Medulla oblongata (tissue), 1 donor: ENCODE data around the gene EEF1AKMT2.
A peak's percentile ranks its signal among the peaks of the same experiment; 100 is the strongest.
"Not testable (repeated sequence)": the region's sequence is repeated elsewhere in the genome, so short reads cannot be mapped to it uniquely, and the experiment has no call there.

Experiments
- DNase-seq: peaks from one replicate; pipeline ENCODE4 v3.0.0-alpha.2; 2015; ENCODE audit errors: extremely low spot score

Gene EEF1AKMT2

GRCh38 chr10:124791547-124792348 is at the start of gene EEF1AKMT2:
EEF1AKMT2 (minus strand) TSS chr10:124791887; CDS start chr10:124791833, 54 bp downstream.
- peak; percentile 88 for DNase-seq

GRCh38 chr10:124837687-124838086 is 46.0 kb upstream of the EEF1AKMT2 start:
- DNase-seq, result no peak

- no peak for DNase-seq
Observed at GRCh38 chr10:124831116-124831515, 39.4 kb upstream of the EEF1AKMT2 start.

- DNase-seq, result peak; percentile 70
Observed at GRCh38 chr10:124830445-124830844, 38.8 kb upstream of the EEF1AKMT2 start.

GRCh38 chr10:124829447-124830115 is 37.9 kb upstream of the EEF1AKMT2 start:
- no peak for DNase-seq

- DNase-seq, result peak; percentile 14
Observed at GRCh38 chr10:124827474-124827873, 35.8 kb upstream of the EEF1AKMT2 start.

- DNase-seq, result no peak
Observed at GRCh38 chr10:124826262-124826661, 34.6 kb upstream of the EEF1AKMT2 start.

GRCh38 chr10:124825702-124826101 is 34.0 kb upstream of the EEF1AKMT2 start:
- DNase-seq, result no peak

- DNase-seq, result not testable (repeated sequence)
Observed at GRCh38 chr10:124824932-124825331, 33.2 kb upstream of the EEF1AKMT2 start.

GRCh38 chr10:124824507-124824906 is 32.8 kb upstream of the EEF1AKMT2 start:
- no peak for DNase-seq

- no peak for DNase-seq
Observed at GRCh38 chr10:124821520-124821919, 29.8 kb upstream of the EEF1AKMT2 start.

- DNase-seq, result no peak
Observed at GRCh38 chr10:124820121-124820520, 28.4 kb upstream of the EEF1AKMT2 start.

- DNase-seq, result peak; percentile 28
Observed at GRCh38 chr10:124802313-124802675, 10.6 kb upstream of the EEF1AKMT2 start.

- no peak for DNase-seq
Observed at GRCh38 chr10:124799211-124799610, 7.5 kb upstream of the EEF1AKMT2 start.

- DNase-seq, result no peak
Observed at GRCh38 chr10:124798781-124799180, 7.1 kb upstream of the EEF1AKMT2 start.

GRCh38 chr10:124798364-124798763 is 6.7 kb upstream of the EEF1AKMT2 start:
- DNase-seq, result no peak

- DNase-seq, result no peak
Observed at GRCh38 chr10:124792998-124793352, 1.3 kb upstream of the EEF1AKMT2 start.

GRCh38 chr10:124782900-124783299 is 8.8 kb downstream of the EEF1AKMT2 start:
- not testable (repeated sequence) for DNase-seq

GRCh38 chr10:124768791-124769190 is 22.9 kb downstream of the EEF1AKMT2 start:
- DNase-seq, result no peak

GRCh38 chr10:124765256-124765655 is 26.4 kb downstream of the EEF1AKMT2 start:
- no peak for DNase-seq

- no peak for DNase-seq
Observed at GRCh38 chr10:124763267-124763666, 28.4 kb downstream of the EEF1AKMT2 start.

- DNase-seq, result no peak
Observed at GRCh38 chr10:124762281-124762680, 29.4 kb downstream of the EEF1AKMT2 start.
